Measurements from ENCODE around the gene KLF13. TPM values are rescaled to one million over a fixed set of nuclear protein-coding genes. Genes with fewer than 3 reads are reported as not detected.

Gene KLF13
- total RNA-seq, 2 experiments from 2014 or later = 235 to 264 TPM

GRCh38 chr15:31402511-31403056 lies 75.9 kb downstream of the KLF13 start:
- POLR2A ChIA-PET = no interaction called here
- CTCF ChIA-PET = interaction anchor here (1.2 to 1.6 kb wide), 2 partner anchors 10 to 20 kb away, joined by 3 read pairs; no protein-coding TSS in a partner anchor
- no peak overlapping the region for H3K27ac Mint-ChIP-seq
- H3K36me3 Mint-ChIP-seq (ENCODE audit: low read depth) = peaks cover 14% of the 10 kb centered on the region
- H3K4me1 Mint-ChIP-seq = peaks cover 70% of the 10 kb centered on the region
- DNase-seq = no peak
- H3K27me3 Mint-ChIP-seq = peaks cover 2% of the 10 kb centered on the region
- no peak overlapping the region for H3K4me3 Mint-ChIP-seq
- peaks cover 17% of the 10 kb centered on the region for H3K9me3 Mint-ChIP-seq

- POLR2A ChIA-PET = no interaction called here
Measured at GRCh38 chr15:31403096-31403495, 76.5 kb downstream of the KLF13 start.

GRCh38 chr15:31403606-31404005 lies 77.0 kb downstream of the KLF13 start:
- Mint-ChIP-seq H3K4me1 (peaks cover 60% of the 10 kb centered on the region), H3K4me3 (no peak overlapping the region), H3K27ac (no peak overlapping the region), H3K36me3 (ENCODE audit: low read depth) (peaks cover 20% of the 10 kb centered on the region), H3K27me3 (peaks cover 3% of the 10 kb centered on the region), H3K9me3 (peaks cover 21% of the 10 kb centered on the region)
- DNase-seq = no peak
- POLR2A ChIA-PET = no interaction called here
- CTCF ChIA-PET = no interaction called here

More at GRCh38 chr15:31403096-31403495, 76.5 kb downstream of the KLF13 start:
- Mint-ChIP-seq H3K27me3 (peaks cover 2% of the 10 kb centered on the region), H3K36me3 (ENCODE audit: low read depth) (peaks cover 16% of the 10 kb centered on the region), H3K4me3 (no peak overlapping the region), H3K27ac (no peak overlapping the region), H3K9me3 (peaks cover 17% of the 10 kb centered on the region), H3K4me1 (peaks cover 65% of the 10 kb centered on the region)
- CTCF ChIA-PET = interaction anchor here (1.6 kb wide), 1 partner anchor 21 kb away, joined by 3 read pairs; no protein-coding TSS in a partner anchor
- DNase-seq = no peak

GRCh38 chr15:31404345-31404744 lies 77.7 kb downstream of the KLF13 start:
- H3K27ac Mint-ChIP-seq = peak overlapping the region; percentile 92
- H3K27me3 Mint-ChIP-seq = peaks cover 5% of the 10 kb centered on the region
- H3K4me1 Mint-ChIP-seq = peaks cover 53% of the 10 kb centered on the region
- DNase-seq = no peak
- H3K36me3 Mint-ChIP-seq (ENCODE audit: low read depth) = peaks cover 25% of the 10 kb centered on the region
- peaks cover 26% of the 10 kb centered on the region for H3K9me3 Mint-ChIP-seq
- no peak overlapping the region for H3K4me3 Mint-ChIP-seq
- ChIA-PET CTCF (interaction anchor here (0.7 to 1.4 kb wide), 2 partner anchors 10 to 12 kb away, joined by 3 to 5 read pairs; no protein-coding TSS in a partner anchor), POLR2A (no interaction called here)

- ChIA-PET POLR2A (interaction anchor here (0.7 kb wide), 1 partner anchor 49 kb away, joined by 3 read pairs; no protein-coding TSS in a partner anchor), CTCF (interaction anchor here (0.6 to 1.4 kb wide), 3 partner anchors 13 to 502 kb away, joined by 3 to 5 read pairs (median 4); no protein-coding TSS in a partner anchor)
- Mint-ChIP-seq H3K9me3 (peaks cover 29% of the 10 kb centered on the region), H3K36me3 (ENCODE audit: low read depth) (peaks cover 27% of the 10 kb centered on the region), H3K27me3 (peaks cover 5% of the 10 kb centered on the region), H3K4me1 (peaks cover 43% of the 10 kb centered on the region), H3K4me3 (peak overlapping the region; percentile 37), H3K27ac (peak overlapping the region; percentile 92)
- DNase-seq = no peak
Measured at GRCh38 chr15:31405200-31405920, 78.7 kb downstream of the KLF13 start.

GRCh38 chr15:31407376-31407775 lies 80.7 kb downstream of the KLF13 start:
- CTCF ChIA-PET = interaction anchor here (0.9 kb wide), 1 partner anchor 8 kb away, joined by 3 read pairs; no protein-coding TSS in a partner anchor
- Mint-ChIP-seq H3K36me3 (ENCODE audit: low read depth) (peaks cover 31% of the 10 kb centered on the region), H3K27ac (no peak overlapping the region), H3K4me3 (no peak overlapping the region), H3K4me1 (peaks cover 30% of the 10 kb centered on the region), H3K9me3 (peaks cover 32% of the 10 kb centered on the region), H3K27me3 (peaks cover 5% of the 10 kb centered on the region)
- no peak for DNase-seq
- POLR2A ChIA-PET = no interaction called here

- H3K4me3 Mint-ChIP-seq = no peak overlapping the region
- ChIA-PET CTCF (interaction anchor here (0.9 kb wide), 1 partner anchor 7 kb away, joined by 3 read pairs; no protein-coding TSS in a partner anchor), POLR2A (no interaction called here)
- peaks cover 33% of the 10 kb centered on the region for H3K4me1 Mint-ChIP-seq
- H3K9me3 Mint-ChIP-seq = peaks cover 32% of the 10 kb centered on the region
- DNase-seq = no peak
- peaks cover 33% of the 10 kb centered on the region for H3K36me3 Mint-ChIP-seq (ENCODE audit: low read depth)
- no peak overlapping the region for H3K27ac Mint-ChIP-seq
- peaks cover 5% of the 10 kb centered on the region for H3K27me3 Mint-ChIP-seq
Measured at GRCh38 chr15:31407851-31408250, 81.2 kb downstream of the KLF13 start.

GRCh38 chr15:31408724-31409123 lies 82.1 kb downstream of the KLF13 start:
- Mint-ChIP-seq H3K36me3 (ENCODE audit: low read depth) (peaks cover 35% of the 10 kb centered on the region), H3K27me3 (peaks cover 5% of the 10 kb centered on the region), H3K9me3 (peaks cover 34% of the 10 kb centered on the region), H3K4me1 (peaks cover 35% of the 10 kb centered on the region), H3K27ac (no peak overlapping the region), H3K4me3 (no peak overlapping the region)
- DNase-seq = no peak
- CTCF ChIA-PET = no interaction called here
- POLR2A ChIA-PET = no interaction called here

GRCh38 chr15:31409171-31409570 lies 82.5 kb downstream of the KLF13 start:
- no peak for DNase-seq
- peaks cover 32% of the 10 kb centered on the region for H3K9me3 Mint-ChIP-seq
- peaks cover 35% of the 10 kb centered on the region for H3K36me3 Mint-ChIP-seq (ENCODE audit: low read depth)
- ChIA-PET CTCF (no interaction called here), POLR2A (no interaction called here)
- H3K27ac Mint-ChIP-seq = no peak overlapping the region
- H3K4me3 Mint-ChIP-seq = no peak overlapping the region
- peaks cover 5% of the 10 kb centered on the region for H3K27me3 Mint-ChIP-seq
- H3K4me1 Mint-ChIP-seq = peaks cover 31% of the 10 kb centered on the region

GRCh38 chr15:31412824-31413223 lies 86.2 kb downstream of the KLF13 start:
- no peak overlapping the region for H3K4me3 Mint-ChIP-seq

GRCh38 chr15:31415201-31415600 lies 88.6 kb downstream of the KLF13 start:
- Mint-ChIP-seq H3K4me3 (no peak overlapping the region), H3K27me3 (no peaks in the 10 kb centered on the region), H3K27ac (no peak overlapping the region), H3K9me3 (peaks cover 18% of the 10 kb centered on the region), H3K4me1 (peaks cover 8% of the 10 kb centered on the region), H3K36me3 (ENCODE audit: low read depth) (peaks cover 24% of the 10 kb centered on the region)
- no peak for DNase-seq
- ChIA-PET POLR2A (no interaction called here), CTCF (interaction anchor here (0.8 to 1.4 kb wide), 4 partner anchors 8 to 20 kb away, joined by 3 read pairs; no protein-coding TSS in a partner anchor)

More at GRCh38 chr15:31412824-31413223, 86.2 kb downstream of the KLF13 start:
- Mint-ChIP-seq H3K36me3 (ENCODE audit: low read depth) (peaks cover 21% of the 10 kb centered on the region), H3K27me3 (peaks cover 3% of the 10 kb centered on the region), H3K9me3 (peaks cover 17% of the 10 kb centered on the region), H3K4me1 (peaks cover 8% of the 10 kb centered on the region), H3K27ac (no peak overlapping the region)
- ChIA-PET CTCF (interaction anchor here (1.7 to 1.9 kb wide), 2 partner anchors 15 to 22 kb away, joined by 7 to 9 read pairs; no protein-coding TSS in a partner anchor), POLR2A (no interaction called here)
- no peak for DNase-seq

GRCh38 chr15:31419820-31420219 lies 93.2 kb downstream of the KLF13 start:
- Mint-ChIP-seq H3K4me3 (no peak overlapping the region), H3K36me3 (ENCODE audit: low read depth) (peaks cover 17% of the 10 kb centered on the region), H3K9me3 (peaks cover 24% of the 10 kb centered on the region), H3K27ac (no peak overlapping the region), H3K4me1 (no peaks in the 10 kb centered on the region), H3K27me3 (no peaks in the 10 kb centered on the region)
- DNase-seq = no peak
- CTCF ChIA-PET = interaction anchor here (0.6 to 4.1 kb wide), 7 partner anchors 10 to 92 kb away, joined by 3 to 19 read pairs (median 3); no protein-coding TSS in a partner anchor
- POLR2A ChIA-PET = no interaction called here

GRCh38 chr15:31427411-31427810 lies 100.8 kb downstream of the KLF13 start:
- POLR2A ChIA-PET = no interaction called here
- peaks cover 34% of the 10 kb centered on the region for H3K4me1 Mint-ChIP-seq
- H3K27ac Mint-ChIP-seq = no peak overlapping the region
- H3K27me3 Mint-ChIP-seq = no peaks in the 10 kb centered on the region
- H3K9me3 Mint-ChIP-seq = peaks cover 12% of the 10 kb centered on the region
- H3K36me3 Mint-ChIP-seq (ENCODE audit: low read depth) = no peaks in the 10 kb centered on the region
- CTCF ChIA-PET = no interaction called here
- no peak for DNase-seq
- H3K4me3 Mint-ChIP-seq = no peak overlapping the region
